HepG2 (cell line): ENCODE data around the gene NMNAT1. TPM values are rescaled to one million over a fixed set of nuclear protein-coding genes. Genes with fewer than 3 reads are reported as not detected.
A peak's percentile ranks its signal among the peaks of the same experiment; 100 is the strongest.

Experiments
- CREB3 ChIP-seq: sonication (generic); formaldehyde crosslinking; IDR thresholded peaks from 2 replicates; pipeline ENCODE4 v1.5.0; 2020; ENCODE audit warnings: missing genetic modification reagents
- HOXA7 ChIP-seq: sonication (generic); formaldehyde crosslinking; IDR thresholded peaks from 2 replicates; pipeline ENCODE4 v1.8.1; 2022; ENCODE audit warnings: mild to moderate bottlenecking, missing genetic modification reagents, moderate library complexity
- KAT8 ChIP-seq: IDR thresholded peaks from 2 replicates; pipeline ENCODE4 v1.6.1; 2016; ENCODE audit warnings: missing genetic modification reagents, missing compliant biosample characterization
- LCORL ChIP-seq, 2 experiments: fragments of 450-650 bp in 1 of 2; sonication (generic) in 1 of 2; formaldehyde crosslinking in 1 of 2; IDR thresholded peaks; 2 replicates each; pipeline versions ENCODE4 v1.5.0 to v1.6.1; 2017 to 2020; ENCODE audit warnings: antibody characterized with exemption in 1 of 2, missing genetic modification reagents in 1 of 2
- LRRFIP1 ChIP-seq: sonication (generic); formaldehyde crosslinking; conservative IDR thresholded peaks from 2 replicates; pipeline ENCODE4 v1.4.0; 2020; ENCODE audit warnings: missing genetic modification reagents
- MIER2 ChIP-seq: IDR thresholded peaks from 2 replicates; pipeline ENCODE4 v1.6.1; 2016; ENCODE audit warnings: missing biosample characterization, missing genetic modification reagents
- NPAS2 ChIP-seq: sonication (generic); formaldehyde crosslinking; IDR thresholded peaks from 2 replicates; pipeline ENCODE4 v1.8.0; 2022; ENCODE audit warnings: mild to moderate bottlenecking, missing genetic modification reagents, borderline replicate concordance
- PAWR ChIP-seq: sonication (generic); formaldehyde crosslinking; IDR thresholded peaks from 2 replicates; pipeline ENCODE4 v1.4.0; 2020; ENCODE audit warnings: missing genetic modification reagents, mild to moderate bottlenecking, borderline replicate concordance
- RBAK ChIP-seq: sonication (generic); formaldehyde crosslinking; IDR thresholded peaks from 2 replicates; pipeline ENCODE4 v1.5.1; 2020; ENCODE audit warnings: mild to moderate bottlenecking, missing genetic modification reagents
- SOX13 ChIP-seq, 3 experiments: fragments of 450-650 bp in 1 of 3; sonication (generic) in 1 of 3; formaldehyde crosslinking in 1 of 3; IDR thresholded peaks in 2 of 3; conservative IDR thresholded peaks in 1 of 3; 2 replicates each; pipeline versions ENCODE4 v1.5.0 to v1.6.1; 2016 to 2020; ENCODE audit warnings: antibody characterized with exemption in 1 of 3, mild to moderate bottlenecking in 1 of 3, missing compliant biosample characterization in 1 of 3, missing genetic modification reagents in 1 of 3, moderate library complexity in 1 of 3
- SP2 ChIP-seq: sonication (generic); formaldehyde crosslinking; IDR thresholded peaks from 2 replicates; pipeline ENCODE4 v1.5.1; 2020; ENCODE audit warnings: mild to moderate bottlenecking, missing genetic modification reagents
- TMF1 ChIP-seq: sonication (generic); formaldehyde crosslinking; IDR thresholded peaks from 2 replicates; pipeline ENCODE4 v1.8.1; 2022; ENCODE audit warnings: low read depth, missing genetic modification reagents
- YEATS4 ChIP-seq: sonication (generic); formaldehyde crosslinking; IDR thresholded peaks from 2 replicates; pipeline ENCODE4 v1.4.0; 2020; ENCODE audit warnings: missing genetic modification reagents, borderline replicate concordance
- ZFP62 ChIP-seq: sonication (generic); formaldehyde crosslinking; IDR thresholded peaks from 2 replicates; pipeline ENCODE4 v1.4.0; 2020; ENCODE audit warnings: missing genetic modification reagents
- ZNF292 ChIP-seq: sonication (generic); formaldehyde crosslinking; IDR thresholded peaks from 2 replicates; pipeline ENCODE4 v1.8.1; 2022; ENCODE audit warnings: mild to moderate bottlenecking, low read depth, missing genetic modification reagents, borderline replicate concordance
- ZNF503 ChIP-seq: sonication (generic); formaldehyde crosslinking; IDR thresholded peaks from 2 replicates; pipeline ENCODE4 v1.4.0; 2020; ENCODE audit warnings: missing genetic modification reagents
- ZNF567 ChIP-seq: sonication (generic); formaldehyde crosslinking; IDR thresholded peaks from 2 replicates; pipeline ENCODE4 v1.8.1; 2023; ENCODE audit warnings: mild to moderate bottlenecking, missing genetic modification reagents, borderline replicate concordance
- ZNF709 ChIP-seq: sonication (generic); formaldehyde crosslinking; IDR thresholded peaks from 2 replicates; pipeline ENCODE4 v1.5.0; 2020; ENCODE audit warnings: mild to moderate bottlenecking, missing genetic modification reagents
- ZNF75D ChIP-seq: sonication (generic); formaldehyde crosslinking; IDR thresholded peaks from 2 replicates; pipeline ENCODE4 v1.8.1; 2023; ENCODE audit warnings: missing genetic modification reagents, mild to moderate bottlenecking, borderline replicate concordance
- polyA plus RNA-seq, 8 experiments: library from polyadenylated mRNA; depleted of rRNA in 3 of 8; stranded (reverse) in 7 of 8; unstranded in 1 of 8; fragments of >200 nt; fragmentation: Illumina TruSeq in 4 of 8; extraction: Trizol in 4 of 8; gene quantifications; 2 replicates each; pipeline versions ENCODE4 v1.2.1 to v1.2.3, GENCODE V29; 2011 to 2016; ENCODE audit warnings: low read depth in 4 of 8, missing spikeins in 1 of 8, mixed read lengths in 1 of 8; ENCODE audit not compliant: insufficient read depth in 1 of 8
- total RNA-seq, 5 experiments: library from RNA; depleted of rRNA; stranded (reverse); fragments of >200 nt; fragmentation: Illumina TruSeq; extraction: Trizol; gene quantifications; 2 replicates each; pipeline ENCODE4 v1.2.3, GENCODE V29; 2016; ENCODE audit warnings: low read depth in 1 of 5
- TF ChIP-seq, protein P1 (sequence below): IDR thresholded peaks from 2 replicates; pipeline ENCODE4 v1.6.1; 2016; ENCODE audit warnings: missing genetic modification reagents, missing compliant biosample characterization
- TF ChIP-seq, protein P2 (sequence below): sonication (generic); formaldehyde crosslinking; IDR thresholded peaks from 2 replicates; pipeline ENCODE4 v1.9.0; 2021; ENCODE audit warnings: missing genetic modification reagents, mild to moderate bottlenecking, borderline replicate concordance

The NMNAT1 gene
- total and polyA plus RNA-seq, 2 of the 13 experiments (the other 11 are each of a cell fraction or from before 2014, with no cell fraction given) = 5.6 to 12.2 TPM

DNA sequence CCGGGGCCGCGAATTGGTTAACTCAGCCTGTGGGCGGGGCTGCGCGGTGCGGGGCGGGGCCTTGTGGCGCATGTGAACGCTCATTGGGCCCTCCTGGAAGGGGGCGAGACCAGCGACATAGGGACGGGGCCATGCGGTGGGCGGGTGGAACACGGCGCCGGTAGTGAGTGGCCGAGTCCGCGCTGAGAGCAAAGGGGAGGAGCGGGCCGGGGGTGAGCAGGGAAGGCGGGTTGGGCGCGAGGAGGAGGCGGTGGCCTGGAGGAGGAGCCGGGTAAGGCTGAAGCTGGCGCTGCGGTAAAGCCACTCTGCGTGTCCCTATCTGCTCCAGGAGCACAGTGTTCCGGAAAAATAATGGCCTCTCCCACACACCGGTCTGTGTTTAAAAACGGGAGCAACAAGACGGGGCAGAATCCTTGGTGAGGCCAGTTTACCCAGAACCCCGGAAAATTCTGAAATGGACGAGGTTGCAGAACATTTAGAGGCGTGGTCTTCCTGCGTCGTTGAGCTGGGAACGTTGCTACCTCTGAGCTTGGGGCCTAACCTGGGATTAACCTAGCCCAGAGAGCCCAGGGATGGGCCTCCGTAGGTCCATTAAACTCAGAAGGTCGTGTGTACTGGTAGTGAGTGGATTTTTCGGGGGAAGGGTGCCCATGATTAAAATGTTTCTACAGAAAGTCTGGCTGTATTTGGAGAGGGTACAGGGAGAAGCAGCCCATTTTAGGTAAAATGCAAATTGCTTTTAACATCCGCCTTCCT lies 32.7 kb upstream of the NMNAT1 start (continued):
- TF ChIP-seq SP2 (CRISPR knock-in tag) (peak; percentile 81), KAT8 (CRISPR knock-in tag) (peak; percentile 49; the same call in 1 of the 2 replicates), ZFP62 (no peak), LCORL (IDR thresholded peaks at IDR 0.05) (no peak), LCORL (CRISPR knock-in tag; IDR thresholded peaks at IDR 0.05) (0 out of 2 replicates have a peak, but pooled peaks have one; percentile 18), MIER2 (CRISPR knock-in tag) (no peak), ZNF292 (CRISPR knock-in tag) (peak; percentile 45; the same call in 1 of the 2 replicates), ZNF75D (CRISPR knock-in tag) (no peak), RBAK (CRISPR knock-in tag) (no peak), ZNF709 (no peak), ZNF503 (CRISPR knock-in tag) (no peak), NPAS2 (CRISPR knock-in tag) (no peak), CREB3 (CRISPR knock-in tag) (no peak), HOXA7 (CRISPR knock-in tag) (no peak), TMF1 (CRISPR knock-in tag) (no peak), PAWR (CRISPR knock-in tag) (no peak), SOX13 (IDR thresholded peaks at IDR 0.05) (no peak), SOX13 (CRISPR knock-in tag; conservative IDR thresholded peaks at IDR 0.05 in 1 of 2, IDR thresholded peaks at IDR 0.05 in 1 of 2) (peak in 1 of 2 experiments; percentile 8; a peak in 1 of 4 replicates), YEATS4 (CRISPR knock-in tag) (peak; percentile 80), LRRFIP1 (CRISPR knock-in tag) (no peak), ZNF567 (no peak)
- TF ChIP-seq, protein P1, sequence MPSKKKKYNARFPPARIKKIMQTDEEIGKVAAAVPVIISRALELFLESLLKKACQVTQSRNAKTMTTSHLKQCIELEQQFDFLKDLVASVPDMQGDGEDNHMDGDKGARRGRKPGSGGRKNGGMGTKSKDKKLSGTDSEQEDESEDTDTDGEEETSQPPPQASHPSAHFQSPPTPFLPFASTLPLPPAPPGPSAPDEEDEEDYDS (CRISPR knock-in tag) = peak; percentile 73
- TF ChIP-seq, protein P2, sequence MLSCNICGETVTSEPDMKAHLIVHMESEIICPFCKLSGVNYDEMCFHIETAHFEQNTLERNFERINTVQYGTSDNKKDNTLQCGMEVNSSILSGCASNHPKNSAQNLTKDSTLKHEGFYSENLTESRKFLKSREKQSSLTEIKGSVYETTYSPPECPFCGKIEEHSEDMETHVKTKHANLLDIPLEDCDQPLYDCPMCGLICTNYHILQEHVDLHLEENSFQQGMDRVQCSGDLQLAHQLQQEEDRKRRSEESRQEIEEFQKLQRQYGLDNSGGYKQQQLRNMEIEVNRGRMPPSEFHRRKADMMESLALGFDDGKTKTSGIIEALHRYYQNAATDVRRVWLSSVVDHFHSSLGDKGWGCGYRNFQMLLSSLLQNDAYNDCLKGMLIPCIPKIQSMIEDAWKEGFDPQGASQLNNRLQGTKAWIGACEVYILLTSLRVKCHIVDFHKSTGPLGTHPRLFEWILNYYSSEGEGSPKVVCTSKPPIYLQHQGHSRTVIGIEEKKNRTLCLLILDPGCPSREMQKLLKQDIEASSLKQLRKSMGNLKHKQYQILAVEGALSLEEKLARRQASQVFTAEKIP (CRISPR knock-in tag) = no peak
